Mucosa of rectum (tissue), 2 donors: ENCODE data around the gene IMMP2L.

Source experiments
- H3K27ac ChIP-seq, 2 donors: one replicate each; pipeline ENCODE4 v1.7.0; 2013; ENCODE audit warnings: inconsistent platforms in 2 of 2, low read depth in 2 of 2, low read length in 2 of 2
- H3K27me3 ChIP-seq, 2 donors: one replicate each; pipeline ENCODE4 v1.7.0; 2013; ENCODE audit warnings: low read length in 2 of 2; ENCODE audit not compliant: control insufficient read depth in 2 of 2, insufficient read depth in 2 of 2
- H3K36me3 ChIP-seq, 2 donors: one replicate each; pipeline ENCODE4 v1.7.0; 2013; ENCODE audit warnings: low read length in 2 of 2; ENCODE audit not compliant: control insufficient read depth in 2 of 2, insufficient read depth in 2 of 2
- H3K4me1 ChIP-seq, 2 donors: one replicate each; pipeline ENCODE4 v1.7.0; 2013; ENCODE audit warnings: low read length in 2 of 2, mild to moderate bottlenecking in 1 of 2; ENCODE audit not compliant: control insufficient read depth in 2 of 2, insufficient read depth in 2 of 2
- H3K4me3 ChIP-seq, 2 donors: one replicate each; pipeline ENCODE4 v1.7.0; 2013; ENCODE audit warnings: low read length in 2 of 2
- H3K9ac ChIP-seq, 2 donors: one replicate each; pipeline ENCODE4 v1.7.0; 2013; ENCODE audit warnings: low read length in 2 of 2, low read depth in 1 of 2, mild to moderate bottlenecking in 1 of 2
- H3K9me3 ChIP-seq, 2 donors: one replicate each; pipeline ENCODE4 v1.7.0; 2013; ENCODE audit warnings: low read length in 2 of 2; ENCODE audit not compliant: control insufficient read depth in 2 of 2
- donor health status: healthy.
- donor health status: Normal muscosa, but diverticular disease.

The IMMP2L gene

DNA sequence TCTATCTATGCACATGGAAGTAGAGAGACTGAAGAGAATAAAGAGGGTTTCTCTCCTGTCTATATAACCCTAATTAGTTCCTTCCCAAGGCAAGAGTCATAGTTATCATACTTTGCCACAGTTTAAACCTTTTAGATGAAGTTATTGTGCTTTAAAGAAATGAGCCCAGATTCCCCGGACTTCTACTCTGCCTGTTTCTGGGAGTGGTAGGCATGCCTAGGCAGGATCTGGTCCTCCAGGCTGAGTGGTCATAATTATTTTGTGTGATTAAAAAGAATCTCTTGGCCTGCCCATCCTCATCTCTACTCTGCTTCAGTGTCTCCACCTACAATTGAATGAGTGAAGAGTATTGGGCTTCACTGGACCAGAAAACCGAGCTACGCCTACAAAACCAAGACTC, 179.2 kb downstream of the IMMP2L start:
- Histone ChIP-seq H3K4me3 (no peak overlapping the region), H3K27me3 (no peaks in the 10 kb centered on the region), H3K27ac (no peak overlapping the region)

DNA sequence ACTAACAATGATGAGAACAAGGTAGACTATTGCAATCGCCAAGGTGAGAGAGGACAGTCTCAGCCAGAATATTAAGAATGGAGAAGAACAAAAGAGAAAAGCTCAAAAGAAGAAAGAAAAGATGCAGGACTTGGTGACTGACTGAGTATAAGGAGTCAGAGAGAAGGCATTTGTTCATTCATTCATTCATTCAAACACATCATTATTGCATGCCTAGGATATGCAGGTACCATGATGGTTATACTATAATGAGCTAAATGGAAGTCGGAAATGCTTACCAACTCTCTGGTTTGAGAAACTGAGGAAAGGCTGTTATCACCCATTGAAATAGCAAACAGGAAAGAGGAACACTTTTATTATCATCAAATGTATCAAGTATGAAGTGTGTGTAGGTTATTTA, 180.7 kb downstream of the IMMP2L start:
- H3K9me3 ChIP-seq, result no peaks in the 10 kb centered on the region
- no peaks in the 10 kb centered on the region for H3K4me1 ChIP-seq
- H3K27ac ChIP-seq, result no peak overlapping the region
- H3K4me3 ChIP-seq, result no peak overlapping the region
- H3K9ac ChIP-seq, result no peak overlapping the region
- H3K27me3 ChIP-seq, result no peaks in the 10 kb centered on the region
- no peaks in the 10 kb centered on the region for H3K36me3 ChIP-seq

More for the DNA sequence above, 179.2 kb downstream of the IMMP2L start:
- Histone ChIP-seq H3K9ac (no peak overlapping the region), H3K4me1 (no peaks in the 10 kb centered on the region), H3K36me3 (no peaks in the 10 kb centered on the region), H3K9me3 (no peaks in the 10 kb centered on the region)

DNA sequence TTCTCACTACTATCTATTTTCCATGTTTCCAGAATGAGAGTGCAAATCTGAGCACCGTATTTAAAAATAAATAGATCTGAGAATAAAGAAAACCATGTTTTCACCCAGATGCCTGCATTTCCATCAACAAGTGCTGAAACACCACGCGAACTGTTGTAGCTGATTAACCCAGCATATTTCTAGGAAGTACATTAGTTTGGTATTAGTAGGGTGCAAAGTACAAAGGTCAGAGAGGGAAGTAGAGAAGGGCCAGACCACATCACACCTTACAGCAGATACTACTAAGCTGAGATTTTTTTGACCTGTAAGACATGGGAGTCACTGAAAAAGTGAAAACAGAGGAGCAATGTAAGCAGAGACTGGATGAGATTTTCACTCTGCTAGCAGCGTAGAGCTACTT, 181.3 kb downstream of the IMMP2L start:
- no peaks in the 10 kb centered on the region for H3K4me1 ChIP-seq
- no peak overlapping the region for H3K4me3 ChIP-seq
- H3K27me3 ChIP-seq, result no peaks in the 10 kb centered on the region
- no peaks in the 10 kb centered on the region for H3K9me3 ChIP-seq
- no peak overlapping the region for H3K9ac ChIP-seq
- no peak overlapping the region for H3K27ac ChIP-seq
- H3K36me3 ChIP-seq, result no peaks in the 10 kb centered on the region

DNA sequence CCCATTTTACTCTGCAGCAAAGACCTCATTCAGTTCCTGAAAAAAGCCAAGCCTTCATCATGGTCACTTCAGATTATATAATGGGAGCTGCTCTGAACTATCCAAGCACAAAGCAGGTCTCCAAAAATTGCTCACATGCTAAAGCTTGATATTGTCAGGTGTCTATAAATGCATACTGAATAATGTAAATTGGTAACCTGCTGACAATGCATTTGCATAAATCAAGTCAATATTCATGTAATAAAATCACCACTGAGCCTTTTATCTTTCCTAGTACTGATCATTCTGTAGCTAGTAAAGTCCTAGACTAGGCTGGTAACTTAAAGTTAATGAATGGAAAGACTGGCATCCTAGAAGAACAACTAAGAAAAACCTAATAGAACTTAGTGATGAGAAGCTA, 188.3 kb downstream of the IMMP2L start:
- no peaks in the 10 kb centered on the region for H3K9me3 ChIP-seq
- no peaks in the 10 kb centered on the region for H3K36me3 ChIP-seq
- H3K4me1 ChIP-seq, result no peaks in the 10 kb centered on the region
- H3K9ac ChIP-seq, result no peak overlapping the region
- H3K27ac ChIP-seq, result no peak overlapping the region
- H3K4me3 ChIP-seq, result no peak overlapping the region
- H3K27me3 ChIP-seq, result no peaks in the 10 kb centered on the region

DNA sequence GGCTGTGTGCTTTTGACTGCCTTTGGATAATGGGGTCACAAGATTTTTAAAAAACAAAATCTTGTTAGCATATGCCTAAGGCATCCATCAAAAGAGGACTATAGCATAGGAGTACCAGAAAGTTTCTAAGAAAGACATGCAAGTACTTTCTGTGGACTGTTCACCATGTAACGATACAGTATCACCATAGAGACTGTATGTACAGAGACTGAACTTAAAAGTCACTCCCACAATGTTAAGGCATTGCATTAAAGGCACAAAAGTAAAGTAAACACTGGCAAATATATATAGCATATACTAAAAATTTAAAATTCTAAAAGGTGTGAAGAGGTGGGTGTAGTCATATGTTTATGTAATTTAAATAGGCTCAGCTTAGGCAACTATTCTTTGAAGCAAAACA, 190.9 kb downstream of the IMMP2L start:
- H3K4me3 ChIP-seq, result no peak overlapping the region
- H3K4me1 ChIP-seq, result no peaks in the 10 kb centered on the region
- no peaks in the 10 kb centered on the region for H3K9me3 ChIP-seq
- H3K27me3 ChIP-seq, result no peaks in the 10 kb centered on the region
- no peak overlapping the region for H3K9ac ChIP-seq
- no peaks in the 10 kb centered on the region for H3K36me3 ChIP-seq
- H3K27ac ChIP-seq, result no peak overlapping the region

DNA sequence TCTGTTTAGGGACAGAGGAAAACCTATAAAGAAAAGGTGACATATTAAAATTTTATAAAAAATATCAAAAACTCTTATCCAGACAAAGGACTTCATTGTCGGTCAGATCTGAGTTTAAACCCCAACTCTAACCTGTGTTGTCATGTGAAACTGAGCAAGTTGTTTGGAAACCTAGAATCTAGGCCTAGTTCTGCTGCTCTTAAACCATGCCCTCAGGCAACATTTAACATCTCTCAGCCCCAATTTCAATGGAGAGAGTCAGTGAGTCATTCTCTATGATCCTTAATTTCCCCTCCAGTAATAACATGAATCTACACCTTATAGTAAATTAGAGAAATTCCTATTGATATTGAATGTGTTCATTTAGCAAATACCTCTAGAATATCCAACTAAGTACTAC, 192.3 kb downstream of the IMMP2L start:
- no peaks in the 10 kb centered on the region for H3K36me3 ChIP-seq
- H3K9ac ChIP-seq, result no peak overlapping the region
- no peaks in the 10 kb centered on the region for H3K27me3 ChIP-seq
- no peaks in the 10 kb centered on the region for H3K4me1 ChIP-seq
- no peaks in the 10 kb centered on the region for H3K9me3 ChIP-seq
- H3K27ac ChIP-seq, result no peak overlapping the region
- no peak overlapping the region for H3K4me3 ChIP-seq

DNA sequence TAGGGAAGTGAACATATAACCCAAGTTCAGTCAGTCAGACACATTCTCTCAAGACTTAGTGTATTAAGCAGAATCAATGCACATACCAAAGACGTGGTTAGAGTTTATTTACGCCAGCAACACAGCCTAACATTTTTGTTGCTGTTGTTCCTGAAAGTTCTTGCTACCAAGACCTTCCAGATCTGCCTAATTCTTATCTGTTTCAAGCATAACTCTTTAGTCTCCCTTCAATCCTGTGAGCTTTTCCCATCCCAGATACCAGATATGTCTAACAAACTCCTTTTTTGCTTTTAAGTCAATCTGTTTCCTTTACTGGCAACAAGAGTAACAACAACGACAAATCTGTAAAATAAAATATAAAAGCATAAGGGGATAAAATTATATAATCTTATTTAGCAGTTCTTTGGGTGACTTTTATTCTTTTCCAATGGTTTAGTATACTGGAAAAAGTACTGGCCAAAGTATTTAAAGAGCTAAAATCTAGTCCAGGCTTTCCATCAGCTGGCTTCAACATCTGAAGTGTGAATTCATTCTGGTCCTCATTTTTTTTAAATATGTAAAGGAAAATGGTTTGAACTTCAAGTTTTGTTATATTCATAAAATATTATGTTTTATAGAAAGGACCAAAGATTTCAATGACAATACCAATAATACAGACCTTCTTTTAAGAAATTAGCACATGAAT, 193.8 kb downstream of the IMMP2L start:
- Histone ChIP-seq H3K27ac (no peak overlapping the region), H3K4me3 (no peak overlapping the region), H3K27me3 (no peaks in the 10 kb centered on the region), H3K9me3 (no peaks in the 10 kb centered on the region), H3K4me1 (no peaks in the 10 kb centered on the region), H3K36me3 (no peaks in the 10 kb centered on the region), H3K9ac (no peak overlapping the region)

DNA sequence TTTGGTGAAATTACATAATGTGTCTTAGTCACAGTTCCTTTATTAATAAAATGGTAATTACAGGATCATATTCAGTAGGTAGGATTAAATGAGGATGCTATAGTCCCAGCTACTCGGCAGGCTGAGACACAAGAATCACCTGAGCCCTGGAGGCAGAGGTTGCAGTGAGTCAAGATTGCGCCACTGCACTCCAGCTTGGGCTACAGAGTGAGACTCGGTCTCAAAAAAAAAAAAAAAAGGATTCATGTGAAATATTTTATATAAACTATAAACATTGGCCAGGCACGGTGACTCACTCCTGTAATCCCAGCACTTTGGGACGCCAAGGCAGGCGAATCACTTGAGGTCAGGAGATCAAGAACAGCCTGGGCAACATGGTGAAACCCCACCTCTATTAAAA, 197.9 kb downstream of the IMMP2L start:
- Histone ChIP-seq H3K36me3 (no peaks in the 10 kb centered on the region), H3K27me3 (no peaks in the 10 kb centered on the region), H3K27ac (no peak overlapping the region), H3K4me1 (no peaks in the 10 kb centered on the region), H3K9ac (no peak overlapping the region), H3K9me3 (no peaks in the 10 kb centered on the region), H3K4me3 (no peak overlapping the region)

DNA sequence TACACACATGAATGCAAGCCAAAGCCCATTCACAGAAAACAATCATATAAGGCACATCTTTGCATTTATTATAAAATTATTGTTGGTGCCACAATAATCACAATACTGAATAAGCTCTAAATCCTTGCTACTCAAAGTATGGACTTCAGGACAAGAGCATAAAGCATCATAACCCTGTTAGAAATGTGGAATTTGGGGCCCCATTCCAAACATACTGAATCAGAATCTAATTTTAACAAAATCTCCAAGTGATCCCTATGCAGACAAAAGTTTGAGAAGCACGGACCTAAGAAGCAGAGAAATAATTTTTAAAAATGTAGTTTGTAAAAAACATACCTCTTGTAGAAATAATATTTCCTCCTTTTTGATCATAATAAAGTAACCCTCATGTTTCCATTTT, 199.2 kb downstream of the IMMP2L start:
- H3K9ac ChIP-seq, result no peak overlapping the region
- no peaks in the 10 kb centered on the region for H3K9me3 ChIP-seq
- no peaks in the 10 kb centered on the region for H3K36me3 ChIP-seq
- no peak overlapping the region for H3K4me3 ChIP-seq
- no peak overlapping the region for H3K27ac ChIP-seq
- no peaks in the 10 kb centered on the region for H3K27me3 ChIP-seq
- no peaks in the 10 kb centered on the region for H3K4me1 ChIP-seq

DNA sequence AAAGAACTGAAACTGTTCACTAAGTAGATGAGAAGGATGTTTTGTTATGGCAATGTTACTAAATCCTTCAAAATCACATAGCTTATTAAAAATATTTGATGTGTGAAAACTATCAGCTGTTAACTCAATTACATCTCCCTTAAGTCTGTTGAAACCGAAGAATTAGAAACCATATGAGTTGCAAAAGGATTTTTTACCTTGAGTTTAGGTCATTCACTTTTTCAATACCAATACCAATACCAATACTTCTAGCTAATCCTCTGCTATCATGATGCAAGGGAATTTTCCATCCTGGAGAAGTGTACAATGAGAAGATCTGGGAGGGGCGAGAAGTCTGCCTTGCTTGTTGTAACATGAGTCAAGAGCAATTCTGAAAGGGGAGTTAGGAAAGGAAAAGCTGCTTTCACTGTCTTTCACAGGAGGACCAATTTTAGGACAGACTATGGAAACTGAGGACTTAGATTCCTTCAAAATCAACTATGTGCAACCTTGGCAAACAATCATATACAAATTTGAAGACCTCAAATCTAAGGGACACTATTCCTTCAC, 199.7 kb downstream of the IMMP2L start:
- Histone ChIP-seq H3K36me3 (no peaks in the 10 kb centered on the region), H3K27ac (no peak overlapping the region), H3K9me3 (no peaks in the 10 kb centered on the region), H3K9ac (no peak overlapping the region), H3K4me1 (no peaks in the 10 kb centered on the region), H3K4me3 (no peak overlapping the region), H3K27me3 (no peaks in the 10 kb centered on the region)
